Measurements from ENCODE around the gene PSMA5.
"Not testable (repeated sequence)": the region's sequence is repeated elsewhere in the genome, so short reads cannot be mapped to it uniquely, and the experiment has no call there.

PSMA5 gene

DNA sequence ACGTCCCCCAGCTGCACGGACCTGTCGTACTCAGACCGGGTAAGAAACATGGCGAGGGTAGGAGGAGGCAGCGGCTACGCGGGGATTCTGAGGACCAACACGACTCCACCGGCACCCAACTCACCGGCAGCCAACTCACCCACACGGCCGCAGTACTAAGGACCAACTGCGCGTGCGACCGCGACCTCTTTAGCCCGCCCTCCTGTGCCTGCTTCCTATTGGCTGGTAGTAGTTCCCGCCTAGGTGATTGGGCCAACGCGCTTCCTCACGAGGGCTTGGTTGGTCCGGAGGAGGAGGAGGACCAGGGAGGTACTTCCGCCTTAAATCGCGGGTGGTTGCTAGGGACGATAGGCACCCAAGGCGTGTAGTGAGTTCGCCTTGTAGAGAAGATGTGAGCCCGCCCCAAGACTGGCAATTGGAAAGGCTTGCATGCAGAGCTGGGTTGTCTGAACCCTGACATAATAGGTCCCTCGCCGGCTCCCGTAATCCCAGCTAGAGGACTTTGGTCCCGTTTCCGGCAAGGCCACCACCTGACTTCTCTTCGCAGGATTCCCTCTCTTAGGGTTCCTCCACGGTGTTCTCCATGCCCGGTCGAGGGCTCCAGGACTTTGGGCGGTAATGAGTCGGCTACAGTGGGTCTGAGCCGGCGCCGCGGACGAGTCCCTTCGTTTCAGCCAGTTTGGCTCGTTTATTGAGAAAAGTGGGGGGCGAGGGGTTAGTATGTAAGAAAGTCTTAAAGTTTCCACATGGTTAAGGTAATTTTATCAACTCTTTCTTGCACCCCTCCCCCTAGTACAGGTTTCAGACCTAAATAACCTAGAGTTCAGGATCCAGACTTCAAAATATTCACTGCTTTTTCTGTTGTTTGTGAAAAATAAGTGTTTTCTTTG, at the start of gene PSMA5:
Gene PSMA5, minus strand, starts transcription at position 168 of the 890 bp plus-strand sequence. Its CDS starts 118 bp downstream, at position 50.
- TF ChIP-seq ZFX (IDR thresholded peaks at IDR 0.05) (no peak; the same call in 1 of the 2 replicates), CTCF (conservative IDR thresholded peaks at IDR 0.05) (no peak)
- H3K27ac ChIP-seq = peak within 1 kb of the TSS; percentile 89

- TF ChIP-seq ZFX (IDR thresholded peaks at IDR 0.05) (no peak), CTCF (conservative IDR thresholded peaks at IDR 0.05) (no peak)
- no peak overlapping the region for H3K27ac ChIP-seq
These were observed 49.0 kb upstream of the PSMA5 start for GRCh38 chr1:109475261-109475660.

GRCh38 chr1:109474697-109475096, 48.4 kb upstream of the PSMA5 start:
- no peak overlapping the region for H3K27ac ChIP-seq
- TF ChIP-seq ZFX (IDR thresholded peaks at IDR 0.05) (no peak), CTCF (conservative IDR thresholded peaks at IDR 0.05) (no peak)

- not testable (repeated sequence) for H3K27ac ChIP-seq
These were observed 47.2 kb upstream of the PSMA5 start for GRCh38 chr1:109473284-109474057.

GRCh38 chr1:109472779-109473178, 46.5 kb upstream of the PSMA5 start:
- H3K27ac ChIP-seq = no peak overlapping the region
- no peak for TF ChIP-seq CTCF (conservative IDR thresholded peaks at IDR 0.05)
- no peak for TF ChIP-seq ZFX (IDR thresholded peaks at IDR 0.05)

GRCh38 chr1:109470245-109470644, 44.0 kb upstream of the PSMA5 start:
- no peak for TF ChIP-seq CTCF (conservative IDR thresholded peaks at IDR 0.05)
- no peak for TF ChIP-seq ZFX (IDR thresholded peaks at IDR 0.05)
- H3K27ac ChIP-seq = no peak overlapping the region

GRCh38 chr1:109468903-109469302, 42.7 kb upstream of the PSMA5 start:
- no peak overlapping the region for H3K27ac ChIP-seq
- no peak for TF ChIP-seq ZFX (IDR thresholded peaks at IDR 0.05)
- no peak for TF ChIP-seq CTCF (conservative IDR thresholded peaks at IDR 0.05)
